K562 (cell line): ENCODE results near the gene RNF214. TPM values are rescaled to one million over a fixed set of nuclear protein-coding genes. Genes with fewer than 3 reads are reported as not detected.

ENCODE experiments used
- ELK3 ChIP-seq: fragments of 450-650 bp; formaldehyde crosslinking; IDR thresholded peaks from 2 replicates; pipeline ENCODE4 v1.4.0; 2020; ENCODE audit warnings: mild to moderate bottlenecking
- HDAC1 ChIP-seq, 2 experiments: fragments of 450-650 bp; IDR thresholded peaks; 2 replicates each; pipeline ENCODE4 v1.6.1; 2016 to 2017; ENCODE audit warnings: inconsistent platforms in 1 of 2, mild to moderate bottlenecking in 1 of 2, moderate library complexity in 1 of 2
- IFI16 ChIP-seq: fragments of 250-450 bp; sonication (Bioruptor Pico); IDR thresholded peaks from 2 replicates; pipeline ENCODE4 v2.1.2; 2022; ENCODE audit warnings: mild to moderate bottlenecking, inconsistent platforms
- MCM7 ChIP-seq, 2 experiments: fragments of 450-650 bp; IDR thresholded peaks; 2 replicates each; pipeline ENCODE4 v1.6.1; 2016 to 2018
- PTRF ChIP-seq: fragments of 450-650 bp; IDR thresholded peaks from 2 replicates; pipeline ENCODE4 v1.6.1; 2016; ENCODE audit warnings: mild to moderate bottlenecking, missing genetic modification characterization, missing compliant biosample characterization
- RAD21 ChIP-seq, 2 experiments: fragments of 250-450 bp in 1 of 2; fragments of 450-650 bp in 1 of 2; sonication (Bioruptor Pico) in 1 of 2; formaldehyde crosslinking in 1 of 2; IDR thresholded peaks in 1 of 2; conservative IDR thresholded peaks in 1 of 2; 2 replicates each; pipeline versions ENCODE4 v1.4.0 to v1.8.0; 2020 to 2022; ENCODE audit warnings: mild to moderate bottlenecking in 2 of 2, moderate library complexity in 1 of 2
- RERE ChIP-seq: sonication (generic); formaldehyde crosslinking; IDR thresholded peaks from 2 replicates; pipeline ENCODE4 v1.8.0; 2023; ENCODE audit warnings: missing genetic modification reagents, mild to moderate bottlenecking, borderline replicate concordance
- SNAPC5 ChIP-seq: fragments of 250-450 bp; sonication (Bioruptor Pico); IDR thresholded peaks from 2 replicates; pipeline ENCODE4 v1.8.0; 2021; ENCODE audit warnings: moderate library complexity, mild to moderate bottlenecking, inconsistent platforms
- SUPT5H ChIP-seq: fragments of 450-650 bp; IDR thresholded peaks from 2 replicates; pipeline ENCODE4 v1.6.1; 2016
- ZNF239 ChIP-seq: fragments of 250-450 bp; sonication (Bioruptor Pico); IDR thresholded peaks from 2 replicates; pipeline ENCODE4 v1.4.0; 2020; ENCODE audit warnings: mild to moderate bottlenecking
- ZNF398 ChIP-seq: fragments of 250-450 bp; sonication (Bioruptor Pico); IDR thresholded peaks from 2 replicates; pipeline ENCODE4 v1.8.0; 2021; ENCODE audit warnings: moderate library complexity, mild to moderate bottlenecking, inconsistent platforms
- ZNF507 ChIP-seq: conservative IDR thresholded peaks from 2 replicates; pipeline ENCODE4 v1.6.1; 2017; ENCODE audit warnings: missing genetic modification characterization, missing compliant biosample characterization
- ZNF592 ChIP-seq: fragments of 450-650 bp; IDR thresholded peaks from 2 replicates; pipeline ENCODE4 v1.6.1; 2017; ENCODE audit warnings: antibody characterized with exemption, mild to moderate bottlenecking
- polyA plus RNA-seq, 8 experiments: library from polyadenylated mRNA; depleted of rRNA in 4 of 8; stranded (reverse) in 5 of 8; unstranded in 3 of 8; fragments of >200 nt; fragmentation: Nextera tagmentation in 2 of 8; fragmentation: Illumina TruSeq in 1 of 8; extraction: Ambion mirVana in 2 of 8; extraction: Trizol in 1 of 8; gene quantifications; 2 replicates each; pipeline versions ENCODE4 v1.2.1 to v1.2.3, GENCODE V29; 2011 to 2014; ENCODE audit warnings: inconsistent platforms in 1 of 8, missing spikeins in 1 of 8
- total RNA-seq, 7 experiments: library from RNA; depleted of rRNA in 6 of 7; stranded (reverse); fragments of >200 nt in 6 of 7; fragmentation: Illumina TruSeq in 2 of 7; extraction: Trizol in 2 of 7; gene quantifications; 2 replicates each; pipeline versions ENCODE4 v1.2.1 to v1.2.3, GENCODE V29; 2011 to 2021; ENCODE audit warnings: low replicate concordance in 1 of 7

The RNF214 gene
- total and polyA plus RNA-seq, 9 of the 15 experiments (the other 6 are each of a cell fraction or from before 2014, with no cell fraction given), result 6.6 to 24.8 (median 11.9) TPM

- TF ChIP-seq HDAC1 (IDR thresholded peaks at IDR 0.05), result peak in 1 of 2 experiments; percentile 84; a peak in 2 of 4 replicates
- TF ChIP-seq RAD21 (CRISPR knock-in tag; conservative IDR thresholded peaks at IDR 0.05 in 1 of 2, IDR thresholded peaks at IDR 0.05 in 1 of 2), result no peak
- no peak for TF ChIP-seq ZNF398
- no peak for TF ChIP-seq IFI16 (CRISPR knock-in tag)
- TF ChIP-seq MCM7 (IDR thresholded peaks at IDR 0.05), result no peak
- no peak for TF ChIP-seq ZNF507 (tag)
- no peak for TF ChIP-seq ELK3 (CRISPR knock-in tag)
- TF ChIP-seq ZNF592, result peak; percentile 66
- TF ChIP-seq ZNF239 (CRISPR knock-in tag), result no peak
- no peak for TF ChIP-seq PTRF
- no peak for TF ChIP-seq SUPT5H
- no peak for TF ChIP-seq SNAPC5 (CRISPR knock-in tag)
- no peak for TF ChIP-seq RERE (CRISPR knock-in tag)
Observed at GRCh38 chr11:117223741-117224689, 8.5 kb upstream of the RNF214 start (continued).
